Liver (tissue), 3 donors: Measurements from ENCODE around the gene VAPB.

Source experiments
- FOXA1 ChIP-seq: IDR thresholded peaks from 2 replicates; pipeline ENCODE4 v1.6.1; 2016; ENCODE audit warnings: antibody characterized with exemption
- TAF1 ChIP-seq: conservative IDR thresholded peaks from 2 replicates; pipeline ENCODE4 v1.6.1; 2016; ENCODE audit warnings: antibody characterized with exemption, mild to moderate bottlenecking
- YY1 ChIP-seq: IDR thresholded peaks from 2 replicates; pipeline ENCODE4 v1.6.1; 2016; ENCODE audit warnings: antibody characterized with exemption, mild to moderate bottlenecking
- TF ChIP-seq, protein P1 (sequence below): fragments of 150-350 bp; IDR thresholded peaks from 2 replicates; pipeline ENCODE4 v1.5.1; 2017; ENCODE audit warnings: improper control_type of control experiment, low read depth, low read length; ENCODE audit not compliant: missing input control
- donor health status: healthy.
- donor health status: healthy.

- TF ChIP-seq, protein P1, sequence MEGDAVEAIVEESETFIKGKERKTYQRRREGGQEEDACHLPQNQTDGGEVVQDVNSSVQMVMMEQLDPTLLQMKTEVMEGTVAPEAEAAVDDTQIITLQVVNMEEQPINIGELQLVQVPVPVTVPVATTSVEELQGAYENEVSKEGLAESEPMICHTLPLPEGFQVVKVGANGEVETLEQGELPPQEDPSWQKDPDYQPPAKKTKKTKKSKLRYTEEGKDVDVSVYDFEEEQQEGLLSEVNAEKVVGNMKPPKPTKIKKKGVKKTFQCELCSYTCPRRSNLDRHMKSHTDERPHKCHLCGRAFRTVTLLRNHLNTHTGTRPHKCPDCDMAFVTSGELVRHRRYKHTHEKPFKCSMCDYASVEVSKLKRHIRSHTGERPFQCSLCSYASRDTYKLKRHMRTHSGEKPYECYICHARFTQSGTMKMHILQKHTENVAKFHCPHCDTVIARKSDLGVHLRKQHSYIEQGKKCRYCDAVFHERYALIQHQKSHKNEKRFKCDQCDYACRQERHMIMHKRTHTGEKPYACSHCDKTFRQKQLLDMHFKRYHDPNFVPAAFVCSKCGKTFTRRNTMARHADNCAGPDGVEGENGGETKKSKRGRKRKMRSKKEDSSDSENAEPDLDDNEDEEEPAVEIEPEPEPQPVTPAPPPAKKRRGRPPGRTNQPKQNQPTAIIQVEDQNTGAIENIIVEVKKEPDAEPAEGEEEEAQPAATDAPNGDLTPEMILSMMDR, result no peak
- TF ChIP-seq YY1 (no peak), TAF1 (no peak), FOXA1 (no peak)
These were observed 82.5 kb downstream of the VAPB start for GRCh38 chr20:58471193-58472164.
